Measurements from ENCODE around the gene RMND1. TPM values are rescaled to one million over a fixed set of nuclear protein-coding genes. Genes with fewer than 3 reads are reported as not detected.

RMND1 gene
- total RNA-seq, 1 experiment from 2014 or later = 19.3 TPM

DNA sequence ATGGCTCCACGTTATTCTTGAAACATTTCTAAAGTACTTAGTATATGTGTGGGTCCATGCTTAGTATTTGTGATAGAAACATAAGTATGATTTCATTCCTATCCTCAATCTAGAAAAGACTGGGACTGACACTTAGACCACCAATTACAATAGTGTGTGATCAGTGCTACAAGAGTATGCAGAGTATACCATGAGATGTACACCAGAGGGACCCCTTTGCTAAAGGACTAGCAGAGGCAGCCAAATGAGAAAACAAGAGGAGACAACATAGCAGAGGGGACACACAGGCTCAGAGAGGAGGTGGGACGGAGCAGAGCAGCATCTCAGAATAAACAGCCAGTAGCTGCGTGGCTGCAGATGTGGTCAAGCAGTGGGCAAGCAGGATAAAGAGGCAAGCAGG, 21.0 kb downstream of the RMND1 start:
- ChIA-PET CTCF (no interaction called here), POLR2A (ENCODE audit: unreplicated experiment) (no interaction called here)
- Histone ChIP-seq H3K4me3 (no peak overlapping the region), H3K4me1 (replicated peaks; ENCODE audit: insufficient read depth) (no peaks in the 10 kb centered on the region), H3F3A (ENCODE audit: insufficient read depth, low read depth) (no peaks in the 10 kb centered on the region; the same call in 1 of the 2 replicates), H3K9me3 (ENCODE audit: insufficient read depth, low read depth) (no peaks in the 10 kb centered on the region), H3K4me2 (no peak overlapping the region), H3K36me3 (ENCODE audit: low read depth) (peaks cover 27% of the 10 kb centered on the region), H3K27me3 (ENCODE audit: insufficient read depth, low read depth) (no peaks in the 10 kb centered on the region), H3K27ac (no peak overlapping the region), H3K79me2 (ENCODE audit: low read depth) (no peaks in the 10 kb centered on the region), H4K20me1 (ENCODE audit: insufficient read depth) (no peaks in the 10 kb centered on the region), H3K9me2 (ENCODE audit: insufficient read depth) (no peaks in the 10 kb centered on the region), H2AFZ (no peak overlapping the region)
- TF ChIP-seq EZH2 (IDR thresholded peaks at IDR 0.05; ENCODE audit: low read depth) = no peak
- TF ChIP-seq, protein P1, sequence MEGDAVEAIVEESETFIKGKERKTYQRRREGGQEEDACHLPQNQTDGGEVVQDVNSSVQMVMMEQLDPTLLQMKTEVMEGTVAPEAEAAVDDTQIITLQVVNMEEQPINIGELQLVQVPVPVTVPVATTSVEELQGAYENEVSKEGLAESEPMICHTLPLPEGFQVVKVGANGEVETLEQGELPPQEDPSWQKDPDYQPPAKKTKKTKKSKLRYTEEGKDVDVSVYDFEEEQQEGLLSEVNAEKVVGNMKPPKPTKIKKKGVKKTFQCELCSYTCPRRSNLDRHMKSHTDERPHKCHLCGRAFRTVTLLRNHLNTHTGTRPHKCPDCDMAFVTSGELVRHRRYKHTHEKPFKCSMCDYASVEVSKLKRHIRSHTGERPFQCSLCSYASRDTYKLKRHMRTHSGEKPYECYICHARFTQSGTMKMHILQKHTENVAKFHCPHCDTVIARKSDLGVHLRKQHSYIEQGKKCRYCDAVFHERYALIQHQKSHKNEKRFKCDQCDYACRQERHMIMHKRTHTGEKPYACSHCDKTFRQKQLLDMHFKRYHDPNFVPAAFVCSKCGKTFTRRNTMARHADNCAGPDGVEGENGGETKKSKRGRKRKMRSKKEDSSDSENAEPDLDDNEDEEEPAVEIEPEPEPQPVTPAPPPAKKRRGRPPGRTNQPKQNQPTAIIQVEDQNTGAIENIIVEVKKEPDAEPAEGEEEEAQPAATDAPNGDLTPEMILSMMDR (conservative IDR thresholded peaks at IDR 0.05) = no peak
- no TSS peak for BruUV-seq (replicated peaks)
- no peak for DNase-seq
- intact Hi-C loops (cut with micrococcal nuclease; ENCODE audit: unreplicated experiment) = no loop called here

- ChIA-PET POLR2A (ENCODE audit: unreplicated experiment) (no interaction called here), CTCF (no interaction called here)
- no peaks in the 10 kb centered on the region for H3K27me3 ChIP-seq (ENCODE audit: insufficient read depth, low read depth)
- H4K20me1 ChIP-seq (ENCODE audit: insufficient read depth) = no peaks in the 10 kb centered on the region; the same call in 1 of the 2 replicates
- peaks cover 27% of the 10 kb centered on the region for H3K36me3 ChIP-seq (ENCODE audit: low read depth)
- no peak overlapping the region for H3K4me3 ChIP-seq
- no peaks in the 10 kb centered on the region; the same call in 1 of the 2 replicates for H3F3A ChIP-seq (ENCODE audit: insufficient read depth, low read depth)
- no peaks in the 10 kb centered on the region for H3K4me1 ChIP-seq (replicated peaks; ENCODE audit: insufficient read depth)
- no peak overlapping the region for H3K27ac ChIP-seq
- H2AFZ ChIP-seq = no peak overlapping the region
- no peaks in the 10 kb centered on the region for H3K9me2 ChIP-seq (ENCODE audit: insufficient read depth)
- H3K9me3 ChIP-seq (ENCODE audit: insufficient read depth, low read depth) = no peaks in the 10 kb centered on the region
- TF ChIP-seq, protein P1 (conservative IDR thresholded peaks at IDR 0.05) = no peak
- no peak for TF ChIP-seq EZH2 (IDR thresholded peaks at IDR 0.05; ENCODE audit: low read depth)
- no TSS peak for BruUV-seq (replicated peaks)
- DNase-seq = no peak
- H3K79me2 ChIP-seq (ENCODE audit: low read depth) = no peaks in the 10 kb centered on the region
- intact Hi-C loops (cut with micrococcal nuclease; ENCODE audit: unreplicated experiment) = no loop called here
- H3K4me2 ChIP-seq = no peak overlapping the region
Observed at GRCh38 chr6:151428093-151428735, 23.7 kb downstream of the RMND1 start.

- H3K4me2 ChIP-seq = no peak overlapping the region
- H3K4me1 ChIP-seq (replicated peaks; ENCODE audit: insufficient read depth) = no peaks in the 10 kb centered on the region
- H3K27ac ChIP-seq = no peak overlapping the region
- POLR2A ChIA-PET (ENCODE audit: unreplicated experiment) = no interaction called here
- peaks cover 20% of the 10 kb centered on the region for H3K36me3 ChIP-seq (ENCODE audit: low read depth)
- no TSS peak for BruUV-seq (replicated peaks)
- H3K79me2 ChIP-seq (ENCODE audit: low read depth) = no peaks in the 10 kb centered on the region
- no peaks in the 10 kb centered on the region for H3K9me2 ChIP-seq (ENCODE audit: insufficient read depth)
- H2AFZ ChIP-seq = no peak overlapping the region
- DNase-seq = no peak
- H3K9me3 ChIP-seq (ENCODE audit: insufficient read depth, low read depth) = no peaks in the 10 kb centered on the region
- no peaks in the 10 kb centered on the region for H3K27me3 ChIP-seq (ENCODE audit: insufficient read depth, low read depth)
- H4K20me1 ChIP-seq (ENCODE audit: insufficient read depth) = no peaks in the 10 kb centered on the region; the same call in 1 of the 2 replicates
- no peak overlapping the region for H3K4me3 ChIP-seq
- CTCF ChIA-PET = no interaction called here
- intact Hi-C loops (cut with micrococcal nuclease; ENCODE audit: unreplicated experiment) = no loop called here
- TF ChIP-seq EZH2 (IDR thresholded peaks at IDR 0.05; ENCODE audit: low read depth) = no peak
- TF ChIP-seq, protein P1 (conservative IDR thresholded peaks at IDR 0.05) = no peak
- H3F3A ChIP-seq (ENCODE audit: insufficient read depth, low read depth) = no peaks in the 10 kb centered on the region
Observed at GRCh38 chr6:151425561-151425960, 26.4 kb downstream of the RMND1 start.

Measured in PC-9 (cell line).